Smooth muscle cell (in vitro differentiated cells): ENCODE measurements around the gene PYROXD2. TPM values are rescaled to one million over a fixed set of nuclear protein-coding genes. Genes with fewer than 3 reads are reported as not detected.

Experiments
- DNase-seq: peaks from one replicate; lab custom pipeline; 2025; ENCODE audit not compliant: unreplicated experiment; lab: John Stamatoyannopoulos, UW
- H2AFZ ChIP-seq: fragments of 200-600 bp; sonication (generic); 2 replicates; pipeline ENCODE4 v1.6.0; 2016; ENCODE audit warnings: antibody characterized with exemption, low read depth, mild to moderate bottlenecking
- H3F3A ChIP-seq: fragments of 200-600 bp; sonication (generic); 2 replicates; pipeline ENCODE4 v1.6.0; 2017; ENCODE audit warnings: antibody characterized with exemption, low read depth
- H3K27ac ChIP-seq: fragments of 200-600 bp; sonication (generic); 2 replicates; pipeline ENCODE4 v1.5.1; 2016; ENCODE audit warnings: low read depth, mild to moderate bottlenecking
- H3K27me3 ChIP-seq: fragments of 200-600 bp; sonication (generic); 2 replicates; pipeline ENCODE4 v1.6.1; 2016; ENCODE audit warnings: low read depth, mild to moderate bottlenecking
- H3K36me3 ChIP-seq: fragments of 200-600 bp; sonication (generic); 2 replicates; pipeline ENCODE4 v1.5.1; 2016; ENCODE audit warnings: low read depth
- H3K4me1 ChIP-seq: fragments of 200-600 bp; sonication (generic); 2 replicates; pipeline ENCODE4 v1.5.1; 2016; ENCODE audit warnings: low read depth
- H3K4me2 ChIP-seq: fragments of 200-600 bp; sonication (generic); 2 replicates; pipeline ENCODE4 v1.6.0; 2016; ENCODE audit warnings: mild to moderate bottlenecking
- H3K4me3 ChIP-seq: fragments of 200-600 bp; sonication (generic); 2 replicates; pipeline ENCODE4 v1.5.1; 2016; ENCODE audit warnings: mild to moderate bottlenecking
- H3K79me2 ChIP-seq: fragments of 200-600 bp; sonication (generic); 2 replicates; pipeline ENCODE4 v1.6.0; 2016; ENCODE audit warnings: low read depth, mild to moderate bottlenecking
- H3K9ac ChIP-seq: fragments of 200-600 bp; sonication (generic); 2 replicates; pipeline ENCODE4 v1.6.0; 2016; ENCODE audit warnings: low read depth
- H3K9me3 ChIP-seq: fragments of 200-600 bp; sonication (generic); replicated peaks from 2 replicates; pipeline ENCODE4 v1.5.1; 2016; ENCODE audit warnings: low read depth
- H4K20me1 ChIP-seq: fragments of 200-600 bp; sonication (generic); 2 replicates; pipeline ENCODE4 v1.6.0; 2016; ENCODE audit warnings: low read depth
- WGBS: methylation state at CpG from one replicate; pipeline ENCODE4 v1.1.7; 2016; ENCODE audit warnings: low lambda C conversion rate; 5-methylcytosine and 5-hydroxymethylcytosine counted together
- polyA plus RNA-seq: library from polyadenylated mRNA; unstranded; fragments of >200 nt; fragmentation: Nextera tagmentation; extraction: Ambion mirVana; gene quantifications from 2 replicates; pipeline ENCODE4 v1.2.1, GENCODE V29; 2016
- total RNA-seq: library from RNA; depleted of rRNA; stranded (reverse); fragments of >200 nt; gene quantifications from 2 replicates; pipeline ENCODE4 v1.2.3, GENCODE V29; 2014
- TF ChIP-seq, protein P1 (sequence below): fragments of 200-600 bp; sonication (generic); IDR thresholded peaks from 2 replicates; pipeline ENCODE4 v1.5.1; 2017; ENCODE audit warnings: borderline replicate concordance, mild to moderate bottlenecking, antibody characterized with exemption; ENCODE audit not compliant: insufficient read depth, poor library complexity, severe bottlenecking

Gene PYROXD2
- total and polyA plus RNA-seq, 2 experiments from 2014 or later = 3.6 to 6.1 TPM

DNA sequence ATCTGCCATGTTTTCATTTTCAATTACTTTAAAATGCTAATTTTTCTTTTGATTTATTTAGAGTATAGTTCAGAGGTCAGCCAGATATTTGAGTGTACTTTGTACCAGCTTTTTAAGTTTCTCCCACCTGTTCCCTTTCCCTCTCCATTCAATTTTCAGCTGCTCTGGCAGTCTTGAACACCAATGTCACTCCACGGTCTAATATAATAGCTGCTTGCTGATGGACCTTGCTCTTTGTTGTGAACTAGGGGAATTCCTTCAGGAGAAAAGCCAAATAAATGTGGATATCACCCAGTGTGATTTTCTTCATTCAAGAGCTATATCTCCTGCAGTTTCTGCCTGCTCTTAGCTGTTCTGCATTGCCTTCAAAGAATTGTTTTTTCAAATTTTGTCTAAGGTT, 35.6 kb upstream of the PYROXD2 start:
- Histone ChIP-seq H3K79me2 (no peaks in the 10 kb centered on the region), H3K27me3 (no peaks in the 10 kb centered on the region), H3K4me2 (no peak overlapping the region), H3K9ac (no peak overlapping the region), H3K36me3 (no peaks in the 10 kb centered on the region), H3K4me3 (no peak overlapping the region), H3F3A (no peaks in the 10 kb centered on the region), H3K4me1 (no peaks in the 10 kb centered on the region), H2AFZ (no peak overlapping the region), H4K20me1 (no peaks in the 10 kb centered on the region), H3K9me3 (no peaks in the 10 kb centered on the region), H3K27ac (no peak overlapping the region)
- no peak for DNase-seq
- 85% methylated on average over 1 of the region's 1 CpG for WGBS
- TF ChIP-seq, protein P1, sequence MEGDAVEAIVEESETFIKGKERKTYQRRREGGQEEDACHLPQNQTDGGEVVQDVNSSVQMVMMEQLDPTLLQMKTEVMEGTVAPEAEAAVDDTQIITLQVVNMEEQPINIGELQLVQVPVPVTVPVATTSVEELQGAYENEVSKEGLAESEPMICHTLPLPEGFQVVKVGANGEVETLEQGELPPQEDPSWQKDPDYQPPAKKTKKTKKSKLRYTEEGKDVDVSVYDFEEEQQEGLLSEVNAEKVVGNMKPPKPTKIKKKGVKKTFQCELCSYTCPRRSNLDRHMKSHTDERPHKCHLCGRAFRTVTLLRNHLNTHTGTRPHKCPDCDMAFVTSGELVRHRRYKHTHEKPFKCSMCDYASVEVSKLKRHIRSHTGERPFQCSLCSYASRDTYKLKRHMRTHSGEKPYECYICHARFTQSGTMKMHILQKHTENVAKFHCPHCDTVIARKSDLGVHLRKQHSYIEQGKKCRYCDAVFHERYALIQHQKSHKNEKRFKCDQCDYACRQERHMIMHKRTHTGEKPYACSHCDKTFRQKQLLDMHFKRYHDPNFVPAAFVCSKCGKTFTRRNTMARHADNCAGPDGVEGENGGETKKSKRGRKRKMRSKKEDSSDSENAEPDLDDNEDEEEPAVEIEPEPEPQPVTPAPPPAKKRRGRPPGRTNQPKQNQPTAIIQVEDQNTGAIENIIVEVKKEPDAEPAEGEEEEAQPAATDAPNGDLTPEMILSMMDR = no peak

DNA sequence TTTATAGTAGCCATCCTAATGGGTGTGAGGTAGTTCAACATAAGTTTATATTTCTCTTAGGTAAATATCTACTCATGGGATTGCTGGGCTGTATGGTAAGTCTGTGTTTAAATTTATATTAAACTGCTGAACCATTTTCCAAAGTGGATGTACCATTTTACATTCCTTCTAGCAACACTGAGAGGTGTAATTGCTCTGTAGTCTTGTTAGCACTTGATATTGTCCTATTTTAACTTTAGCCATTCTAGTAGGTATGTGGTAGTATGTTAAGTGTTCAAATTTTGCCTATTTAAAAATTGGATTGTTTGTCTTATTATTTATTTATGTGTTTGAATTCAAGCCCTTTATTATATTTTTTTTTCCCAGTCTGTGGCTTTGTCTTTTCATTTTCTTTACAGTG, 34.3 kb upstream of the PYROXD2 start:
- Histone ChIP-seq H3K4me3 (no peak overlapping the region), H3K27me3 (no peaks in the 10 kb centered on the region), H3K9ac (no peak overlapping the region), H3F3A (no peaks in the 10 kb centered on the region), H3K9me3 (no peaks in the 10 kb centered on the region), H3K4me1 (no peaks in the 10 kb centered on the region), H4K20me1 (no peaks in the 10 kb centered on the region), H3K36me3 (no peaks in the 10 kb centered on the region), H2AFZ (no peak overlapping the region), H3K4me2 (no peak overlapping the region), H3K79me2 (no peaks in the 10 kb centered on the region), H3K27ac (no peak overlapping the region)
- TF ChIP-seq, protein P1 = no peak
- DNase-seq = no peak

DNA sequence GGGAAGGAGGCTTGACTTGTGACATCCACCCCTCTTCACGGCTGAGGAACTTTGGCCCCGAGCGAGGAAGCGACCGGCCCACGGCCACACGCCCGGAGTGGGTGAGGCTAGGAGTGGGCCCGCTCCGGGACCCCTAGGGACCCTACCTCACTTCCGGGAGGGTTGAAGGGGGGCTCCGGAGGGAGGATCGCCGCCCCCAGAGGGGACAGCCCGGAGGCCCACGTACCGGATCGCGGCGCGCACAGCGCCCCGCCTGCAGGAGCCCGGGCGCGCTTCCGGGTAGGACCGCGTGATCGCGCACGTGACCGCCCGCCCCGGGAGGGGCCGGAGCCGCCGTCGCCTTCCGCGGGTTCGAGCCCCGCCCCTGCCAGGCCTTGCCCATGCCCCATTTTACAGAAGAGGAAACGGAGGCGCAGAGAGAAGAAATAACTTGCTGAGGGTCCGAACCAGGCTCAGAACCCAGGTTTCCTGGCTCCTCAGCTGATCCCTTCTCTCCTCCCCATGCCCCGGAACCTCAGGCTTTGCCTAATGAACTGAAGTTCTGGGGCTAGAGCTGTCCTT, 31.8 kb upstream of the PYROXD2 start, which contains the start of gene HPS1:
TSS of gene HPS1 (minus strand) at position 275 of the 561 bp plus-strand sequence. CDS start 3,695 bp downstream, outside the sequence.
- TF ChIP-seq, protein P1 = no peak
- Histone ChIP-seq H3K4me1 (no peaks in the 10 kb centered on the region), H3F3A (no peaks in the 10 kb centered on the region), H4K20me1 (no peaks in the 10 kb centered on the region), H3K9ac (peak within 1 kb of the TSS; percentile 83), H3K36me3 (peaks cover 5% of the 10 kb centered on the region), H2AFZ (peak within 1 kb of the TSS; percentile 100), H3K9me3 (no peaks in the 10 kb centered on the region), H3K4me2 (peak within 1 kb of the TSS; percentile 90), H3K4me3 (peak within 1 kb of the TSS; percentile 87), H3K27me3 (no peaks in the 10 kb centered on the region), H3K79me2 (no peaks in the 10 kb centered on the region), H3K27ac (peak within 1 kb of the TSS; percentile 57)
- no peak for DNase-seq
- 3% methylated on average over 42 of the region's 47 CpGs for WGBS

DNA sequence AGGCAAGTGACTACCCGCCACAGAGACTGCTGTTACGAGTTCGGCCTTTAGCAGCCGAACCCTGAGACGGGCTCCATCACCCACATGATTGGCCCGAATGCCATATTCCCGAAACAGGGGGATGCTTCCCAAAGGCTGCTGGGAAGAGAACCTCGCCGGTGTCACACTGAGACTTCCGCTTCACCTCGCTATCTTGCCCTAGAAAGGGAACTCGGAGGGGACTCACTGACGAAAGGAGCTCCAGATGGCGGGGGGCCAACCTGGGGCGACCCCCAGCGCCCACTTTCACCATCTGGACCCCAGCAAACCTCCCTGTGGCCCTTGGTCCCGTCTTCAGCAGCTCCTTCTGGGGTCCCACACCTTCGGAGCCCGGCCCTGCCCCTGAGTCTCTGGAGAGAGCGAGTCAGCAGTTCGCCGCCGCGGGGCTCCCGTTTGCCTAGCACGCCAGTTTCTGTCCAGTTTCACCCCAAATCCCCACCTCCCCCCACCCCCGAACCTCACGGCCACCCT, 31.2 kb upstream of the PYROXD2 start:
- H3K27ac ChIP-seq = peak overlapping the region; percentile 57
- peak overlapping the region; percentile 100 for H2AFZ ChIP-seq
- peak overlapping the region; percentile 87 for H3K4me3 ChIP-seq
- 13% methylated on average over 28 of the region's 28 CpGs for WGBS
- no peaks in the 10 kb centered on the region for H3K79me2 ChIP-seq
- H4K20me1 ChIP-seq = no peaks in the 10 kb centered on the region
- TF ChIP-seq, protein P1 = no peak
- no peak for DNase-seq
- H3K9me3 ChIP-seq = no peaks in the 10 kb centered on the region
- peak overlapping the region; percentile 83 for H3K9ac ChIP-seq
- H3K4me1 ChIP-seq = no peaks in the 10 kb centered on the region
- peaks cover 5% of the 10 kb centered on the region for H3K36me3 ChIP-seq
- H3K4me2 ChIP-seq = peak overlapping the region; percentile 90
- no peaks in the 10 kb centered on the region for H3F3A ChIP-seq
- no peaks in the 10 kb centered on the region for H3K27me3 ChIP-seq
